ENCODE measurements around the gene DPP9.

DPP9 gene

DNA sequence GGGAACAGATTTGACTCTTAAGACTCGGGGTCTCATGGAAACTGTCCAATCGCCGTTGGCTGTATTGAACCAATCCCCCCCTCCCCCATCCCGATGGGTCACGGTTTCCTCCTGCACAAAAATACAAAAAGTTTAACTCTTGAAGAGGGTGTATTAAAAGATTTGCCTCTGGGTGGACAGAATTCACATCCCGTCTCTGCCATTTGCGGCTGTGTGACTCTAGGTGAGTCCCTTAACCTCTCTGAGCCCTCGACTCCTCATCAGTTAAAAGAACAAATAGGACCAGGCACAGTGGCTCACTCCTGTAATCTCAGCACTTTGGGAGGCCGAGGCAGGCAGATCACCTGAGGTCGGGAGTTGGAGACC is 36.6 kb upstream of the DPP9 start:
- TF ChIP-seq, protein P1, sequence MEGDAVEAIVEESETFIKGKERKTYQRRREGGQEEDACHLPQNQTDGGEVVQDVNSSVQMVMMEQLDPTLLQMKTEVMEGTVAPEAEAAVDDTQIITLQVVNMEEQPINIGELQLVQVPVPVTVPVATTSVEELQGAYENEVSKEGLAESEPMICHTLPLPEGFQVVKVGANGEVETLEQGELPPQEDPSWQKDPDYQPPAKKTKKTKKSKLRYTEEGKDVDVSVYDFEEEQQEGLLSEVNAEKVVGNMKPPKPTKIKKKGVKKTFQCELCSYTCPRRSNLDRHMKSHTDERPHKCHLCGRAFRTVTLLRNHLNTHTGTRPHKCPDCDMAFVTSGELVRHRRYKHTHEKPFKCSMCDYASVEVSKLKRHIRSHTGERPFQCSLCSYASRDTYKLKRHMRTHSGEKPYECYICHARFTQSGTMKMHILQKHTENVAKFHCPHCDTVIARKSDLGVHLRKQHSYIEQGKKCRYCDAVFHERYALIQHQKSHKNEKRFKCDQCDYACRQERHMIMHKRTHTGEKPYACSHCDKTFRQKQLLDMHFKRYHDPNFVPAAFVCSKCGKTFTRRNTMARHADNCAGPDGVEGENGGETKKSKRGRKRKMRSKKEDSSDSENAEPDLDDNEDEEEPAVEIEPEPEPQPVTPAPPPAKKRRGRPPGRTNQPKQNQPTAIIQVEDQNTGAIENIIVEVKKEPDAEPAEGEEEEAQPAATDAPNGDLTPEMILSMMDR (IDR thresholded peaks at IDR 0.05; ENCODE audit: insufficient read depth, low read depth, low read length, missing control alignments): no peak
- peak overlapping the region; percentile 40 for H3K4me3 ChIP-seq (ENCODE audit: low read depth, low read length)
- no peak for DNase-seq (ENCODE audit: low read depth)

DNA sequence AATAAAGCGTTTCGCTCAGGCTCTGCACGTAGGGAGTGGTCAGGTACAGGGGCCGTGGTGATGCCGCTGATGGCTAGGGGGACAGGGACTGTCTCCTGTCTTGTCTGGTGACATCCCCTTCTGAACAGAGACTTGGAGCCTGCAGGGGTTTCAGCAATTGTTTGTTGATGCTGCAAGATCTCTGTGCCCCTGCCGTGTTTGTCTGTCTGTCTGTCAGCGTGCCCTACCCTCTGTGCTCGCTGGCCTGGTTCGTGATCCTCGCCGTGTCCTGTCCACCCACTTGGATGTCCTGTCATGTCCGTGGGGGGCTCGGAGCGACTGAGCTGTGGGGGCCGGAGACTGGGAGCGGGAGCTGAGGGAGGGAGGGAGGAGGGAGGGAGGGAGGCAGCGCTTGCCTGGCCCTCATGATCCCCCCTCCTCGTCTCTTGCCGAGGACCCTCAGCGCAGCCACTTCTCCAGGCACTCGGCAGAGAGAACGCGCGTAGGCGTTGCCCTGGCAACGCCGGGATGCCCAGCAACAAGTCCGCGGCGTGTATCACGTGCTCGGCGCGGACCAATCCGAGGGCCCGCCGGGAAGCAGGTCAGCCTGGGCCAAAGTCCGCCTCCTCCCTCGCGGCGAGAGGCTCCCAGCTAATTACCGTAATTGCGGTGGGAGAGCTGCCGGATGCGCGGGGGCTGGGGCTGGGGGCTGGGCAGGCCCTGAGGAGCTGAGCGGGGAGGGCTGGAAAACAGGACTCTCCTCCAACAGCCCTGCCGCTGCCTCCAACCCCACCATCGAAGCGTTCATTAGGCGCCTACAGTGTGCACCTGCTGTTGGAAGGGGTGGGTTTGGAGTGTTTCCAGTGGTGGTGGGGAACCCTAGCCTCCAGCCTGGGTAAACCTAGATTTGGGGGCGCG is 36.0 kb upstream of the DPP9 start:
- DNase-seq (ENCODE audit: low read depth): peak; percentile 92
- H3K4me3 ChIP-seq (ENCODE audit: low read depth, low read length): peak overlapping the region; percentile 40
- TF ChIP-seq, protein P1 (IDR thresholded peaks at IDR 0.05; ENCODE audit: insufficient read depth, low read depth, low read length, missing control alignments): no peak

DNA sequence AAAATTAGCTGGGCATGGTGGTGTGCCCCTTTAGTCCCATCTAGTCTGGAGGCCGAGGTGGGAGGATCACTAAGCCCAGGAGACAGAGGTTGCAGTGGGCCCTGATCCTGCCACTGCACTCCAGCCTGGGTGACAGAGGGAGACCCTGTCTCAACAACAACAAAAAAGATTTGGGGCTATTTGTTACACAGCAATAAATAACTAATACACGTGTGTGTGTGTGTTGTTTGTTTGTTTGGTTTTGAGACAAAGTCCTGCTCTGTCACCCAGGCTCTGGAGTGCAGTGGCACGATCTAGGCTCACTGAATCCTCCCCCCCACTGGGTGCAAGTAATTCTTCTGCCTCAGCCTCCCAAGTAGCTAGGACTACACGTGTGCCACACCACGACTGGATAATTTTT is 35.0 kb upstream of the DPP9 start:
- TF ChIP-seq, protein P1 (IDR thresholded peaks at IDR 0.05; ENCODE audit: insufficient read depth, low read depth, low read length, missing control alignments): no peak
- no peak for DNase-seq (ENCODE audit: low read depth)
- H3K4me3 ChIP-seq (ENCODE audit: low read depth, low read length): no peak overlapping the region

DNA sequence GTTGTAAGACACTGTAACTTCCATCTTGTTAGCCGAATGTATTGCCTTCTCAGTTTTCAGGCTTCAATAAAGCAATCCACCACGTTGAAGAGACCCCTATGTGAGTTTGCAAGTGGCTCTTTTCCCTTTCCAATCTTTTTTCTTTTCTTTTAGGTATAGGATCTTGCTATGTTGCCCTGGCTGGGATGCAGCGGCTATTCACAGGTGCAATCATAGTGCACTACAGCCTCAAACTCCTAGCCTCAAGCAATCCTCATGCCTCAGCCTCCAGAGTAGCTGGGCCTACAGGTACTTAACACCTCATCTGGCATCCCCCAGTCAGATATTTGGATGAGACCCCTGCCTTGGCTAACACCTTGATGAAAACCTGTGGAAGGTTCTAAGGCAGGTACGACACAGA is 34.4 kb upstream of the DPP9 start:
- no peak for DNase-seq (ENCODE audit: low read depth)
- H3K4me3 ChIP-seq (ENCODE audit: low read depth, low read length): no peak overlapping the region
- TF ChIP-seq, protein P1 (IDR thresholded peaks at IDR 0.05; ENCODE audit: insufficient read depth, low read depth, low read length, missing control alignments): no peak

DNA sequence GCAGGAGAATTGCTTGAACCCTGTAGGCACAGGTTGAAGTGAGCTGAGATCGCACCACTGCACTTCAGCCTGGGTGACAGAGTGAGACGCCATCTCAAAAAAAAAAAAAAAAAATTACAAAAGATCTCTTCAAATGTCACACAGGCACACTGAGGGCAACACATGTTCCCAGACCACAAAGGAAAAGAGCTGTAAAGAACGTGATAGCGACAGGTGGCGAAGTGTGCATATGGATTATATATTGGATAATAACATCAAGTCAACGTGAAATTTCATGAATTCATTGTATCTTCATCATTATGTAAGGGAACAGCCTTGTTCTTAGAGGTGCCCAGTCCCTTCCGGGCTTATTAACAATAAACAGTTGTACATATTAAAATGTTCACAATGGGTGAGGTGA is 31.8 kb upstream of the DPP9 start:
- H3K4me3 ChIP-seq (ENCODE audit: low read depth, low read length): no peak overlapping the region
- TF ChIP-seq, protein P1 (IDR thresholded peaks at IDR 0.05; ENCODE audit: insufficient read depth, low read depth, low read length, missing control alignments): no peak
- no peak for DNase-seq (ENCODE audit: low read depth)

DNA sequence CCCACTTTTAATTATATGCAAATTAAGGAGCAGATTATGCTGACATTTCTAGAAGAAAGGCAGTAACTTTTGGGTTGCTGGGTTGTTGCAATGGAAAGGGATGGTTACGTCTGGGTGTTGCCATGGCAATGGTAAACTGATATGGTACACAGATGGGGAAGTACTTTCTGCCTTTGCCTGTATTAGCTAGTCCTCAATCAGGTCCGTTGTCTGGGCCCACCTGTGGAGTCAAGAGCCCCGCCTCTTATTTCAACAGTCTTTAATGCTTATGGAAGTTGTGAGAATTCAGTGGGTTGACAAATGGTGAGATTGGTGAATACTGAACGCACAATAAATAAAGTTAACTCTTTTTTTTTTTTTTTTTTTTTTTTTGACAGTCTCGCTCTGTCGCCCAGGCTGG is 30.6 kb upstream of the DPP9 start:
- TF ChIP-seq, protein P1 (IDR thresholded peaks at IDR 0.05; ENCODE audit: insufficient read depth, low read depth, low read length, missing control alignments): no peak
- H3K4me3 ChIP-seq (ENCODE audit: low read depth, low read length): no peak overlapping the region
- no peak for DNase-seq (ENCODE audit: low read depth)

All from GM12865 (cell line).